Measurements from ENCODE around the gene SHCBP1.
"Not testable (repeated sequence)": the region's sequence is repeated elsewhere in the genome, so short reads cannot be mapped to it uniquely, and the experiment has no call there.

Gene SHCBP1, protein sequence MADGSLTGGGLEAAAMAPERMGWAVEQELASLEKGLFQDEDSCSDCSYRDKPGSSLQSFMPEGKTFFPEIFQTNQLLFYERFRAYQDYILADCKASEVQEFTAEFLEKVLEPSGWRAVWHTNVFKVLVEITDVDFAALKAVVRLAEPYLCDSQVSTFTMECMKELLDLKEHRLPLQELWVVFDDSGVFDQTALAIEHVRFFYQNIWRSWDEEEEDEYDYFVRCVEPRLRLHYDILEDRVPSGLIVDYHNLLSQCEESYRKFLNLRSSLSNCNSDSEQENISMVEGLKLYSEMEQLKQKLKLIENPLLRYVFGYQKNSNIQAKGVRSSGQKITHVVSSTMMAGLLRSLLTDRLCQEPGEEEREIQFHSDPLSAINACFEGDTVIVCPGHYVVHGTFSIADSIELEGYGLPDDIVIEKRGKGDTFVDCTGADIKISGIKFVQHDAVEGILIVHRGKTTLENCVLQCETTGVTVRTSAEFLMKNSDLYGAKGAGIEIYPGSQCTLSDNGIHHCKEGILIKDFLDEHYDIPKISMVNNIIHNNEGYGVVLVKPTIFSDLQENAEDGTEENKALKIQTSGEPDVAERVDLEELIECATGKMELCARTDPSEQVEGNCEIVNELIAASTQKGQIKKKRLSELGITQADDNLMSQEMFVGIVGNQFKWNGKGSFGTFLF

DNA sequence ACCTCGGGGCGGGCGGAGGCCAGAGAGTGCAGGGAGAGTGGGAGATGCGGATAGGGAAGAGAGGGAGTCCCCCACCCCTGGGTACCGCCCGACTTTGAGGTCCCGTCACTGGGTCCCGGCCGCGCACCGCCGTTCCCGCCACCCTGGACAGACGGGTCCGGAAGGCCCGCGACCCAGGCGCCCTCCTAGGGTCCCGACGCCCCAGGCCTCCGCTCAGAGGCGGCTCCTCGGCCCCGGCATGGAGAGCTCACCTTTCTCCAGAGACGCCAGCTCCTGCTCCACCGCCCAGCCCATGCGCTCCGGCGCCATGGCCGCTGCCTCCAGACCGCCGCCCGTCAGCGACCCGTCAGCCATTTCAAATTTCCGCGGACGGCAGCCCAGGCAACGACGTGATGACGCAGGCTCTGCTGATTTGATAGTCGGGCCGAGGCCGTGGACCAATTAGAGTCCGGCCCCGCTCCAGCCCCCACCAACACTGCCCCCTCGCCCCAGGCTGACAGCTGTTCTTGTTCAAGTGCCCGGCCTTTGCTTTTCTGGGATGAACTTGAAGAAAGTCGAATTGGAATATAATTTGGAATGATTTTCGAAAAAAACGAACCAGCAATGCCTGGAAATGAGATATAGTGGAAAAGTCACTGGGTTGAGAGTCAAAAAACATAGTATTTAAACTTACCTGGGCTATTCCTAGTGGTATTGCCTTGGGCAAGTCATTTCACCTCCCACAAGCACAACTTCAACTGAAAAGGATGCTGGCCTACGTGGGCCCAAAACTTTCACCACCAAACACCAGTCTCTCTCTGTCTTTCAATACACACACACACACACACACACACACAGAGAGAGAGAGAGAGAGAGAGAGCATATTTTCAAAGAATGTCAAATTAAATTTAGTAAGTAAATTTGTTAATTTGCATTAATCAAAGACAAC is at the start of gene SHCBP1:
TSS of gene SHCBP1 (minus strand) at position 374 of the 928 bp plus-strand sequence. CDS start at position 354, 20 bp downstream.
- peak; percentile 74 for DNase-seq

DNA sequence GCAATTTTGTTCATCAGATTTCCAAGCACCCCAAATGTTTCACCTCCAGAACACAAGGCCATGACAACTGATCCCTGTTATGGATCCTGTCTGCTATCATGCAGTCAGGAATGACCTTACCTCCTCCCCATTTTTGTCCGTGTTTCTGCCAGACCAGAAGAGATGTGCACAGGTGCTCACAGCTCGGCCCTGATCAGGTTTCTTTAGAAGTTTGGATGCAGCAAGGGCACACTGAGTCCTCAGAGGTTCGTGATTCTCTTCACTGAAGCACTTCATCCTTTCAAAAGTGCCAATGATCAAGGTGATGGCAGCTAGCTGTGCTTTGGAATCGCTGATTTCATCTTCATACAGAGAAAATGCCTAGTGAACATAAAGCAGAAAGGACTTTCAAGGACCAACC is 40.9 kb upstream of the SHCBP1 start:
- DNase-seq: no peak

DNA sequence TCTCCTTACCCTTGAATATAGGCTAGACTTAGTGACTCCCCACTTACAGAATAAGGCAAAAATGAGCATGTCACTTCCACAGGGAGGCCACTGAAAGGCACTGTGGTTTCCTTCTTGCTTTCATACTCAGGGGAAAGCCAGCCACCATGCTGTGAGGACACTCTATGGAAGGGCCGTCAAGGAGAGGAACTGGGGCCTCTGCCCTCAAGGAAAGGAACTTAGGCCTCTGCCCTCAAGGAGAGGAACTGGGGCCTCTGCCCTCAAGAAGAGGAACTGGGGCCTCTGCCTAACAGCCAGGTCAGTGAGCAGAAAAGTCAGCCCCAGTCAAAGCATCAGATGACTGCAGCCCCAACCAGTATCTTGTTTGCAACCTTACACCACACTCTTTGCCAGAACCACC is 37.7 kb upstream of the SHCBP1 start:
- DNase-seq: peak; percentile 34

DNA sequence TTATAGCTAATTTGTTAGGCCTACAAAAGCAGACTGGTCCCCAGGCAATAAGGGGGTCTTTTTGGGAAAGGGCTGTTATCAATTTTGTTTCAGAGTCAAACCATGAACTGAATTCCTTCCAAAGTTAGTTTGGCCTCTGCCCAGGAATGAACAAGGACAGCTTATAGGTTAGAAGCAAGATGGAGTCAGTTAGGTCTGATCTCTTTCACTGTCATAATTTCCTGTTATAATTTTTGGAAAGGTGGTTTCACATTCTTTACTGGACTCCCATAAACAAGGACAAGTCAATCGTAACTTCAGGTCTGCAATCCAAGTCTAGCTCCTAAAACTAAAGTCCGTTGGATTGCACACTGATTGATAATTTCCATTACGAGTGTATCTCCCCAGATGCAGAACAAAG is 30.1 kb upstream of the SHCBP1 start:
- DNase-seq: no peak

DNA sequence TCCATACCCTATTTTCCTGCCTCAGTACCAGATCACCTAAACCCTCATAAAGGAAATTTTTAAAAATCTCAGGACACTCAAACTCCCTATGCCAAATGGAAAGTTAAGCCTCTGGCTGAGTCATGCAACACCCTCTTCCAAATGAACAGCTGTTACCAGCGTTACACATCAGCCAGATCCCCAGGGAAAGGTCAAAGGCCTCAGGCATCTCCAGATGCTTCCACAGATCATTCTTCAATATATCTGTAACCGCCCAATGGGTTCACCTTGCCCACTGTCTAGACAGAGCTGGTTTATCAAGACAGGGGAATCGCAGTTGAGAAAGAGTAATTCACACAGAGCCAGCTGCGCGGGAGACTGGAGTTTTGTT is 29.1 kb upstream of the SHCBP1 start:
- DNase-seq: no peak

DNA sequence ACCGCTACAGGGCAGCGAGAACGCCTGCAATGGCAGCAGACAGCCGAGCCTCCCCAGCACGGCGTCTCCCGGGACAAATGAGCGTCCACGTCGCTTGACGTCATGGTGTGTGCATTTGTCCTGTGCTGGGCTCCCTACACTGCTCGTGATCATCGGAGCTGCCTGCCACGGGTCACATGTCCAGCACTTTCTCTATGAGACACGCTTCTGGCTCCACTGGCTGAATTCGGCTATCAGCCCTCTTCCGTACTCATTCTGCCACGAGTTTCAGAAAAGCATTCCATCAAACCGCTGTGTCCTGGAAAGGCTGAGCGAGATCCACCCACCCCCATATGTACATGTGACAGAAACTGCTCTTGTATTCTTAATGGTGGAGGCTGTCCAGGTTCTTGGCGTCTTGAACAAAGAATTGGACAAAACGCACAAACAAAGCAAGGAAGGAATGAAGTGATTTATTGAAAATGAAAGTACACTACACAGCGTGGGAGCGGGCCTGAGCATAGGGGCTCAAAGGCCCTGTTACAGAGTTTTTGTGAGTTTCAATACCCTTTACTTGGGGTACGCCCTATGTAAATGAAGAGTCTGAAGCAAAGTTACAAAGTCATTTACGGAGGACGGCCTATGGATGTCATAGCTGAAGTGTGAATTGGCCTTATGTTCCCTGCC is 28.5 kb upstream of the SHCBP1 start:
- no peak for DNase-seq

DNA sequence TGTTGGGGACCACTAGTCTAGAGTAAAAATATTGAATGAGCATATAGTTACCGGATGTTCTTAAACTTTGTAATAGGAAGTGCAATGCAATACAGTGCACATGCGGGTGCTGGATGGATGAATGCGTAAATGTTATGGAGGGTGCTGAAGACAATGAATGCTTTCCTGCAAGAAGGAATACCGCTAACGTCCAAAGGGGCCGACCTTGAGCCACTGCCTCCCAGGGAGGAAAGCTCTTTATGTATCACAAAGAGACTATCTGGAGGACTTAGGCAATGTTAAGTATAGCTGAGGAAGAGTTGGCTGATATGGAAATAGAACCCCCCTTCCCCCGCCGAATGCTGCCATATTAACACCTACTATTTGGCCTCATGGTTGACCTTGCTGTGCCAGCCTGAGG is 27.5 kb upstream of the SHCBP1 start:
- DNase-seq: no peak

DNA sequence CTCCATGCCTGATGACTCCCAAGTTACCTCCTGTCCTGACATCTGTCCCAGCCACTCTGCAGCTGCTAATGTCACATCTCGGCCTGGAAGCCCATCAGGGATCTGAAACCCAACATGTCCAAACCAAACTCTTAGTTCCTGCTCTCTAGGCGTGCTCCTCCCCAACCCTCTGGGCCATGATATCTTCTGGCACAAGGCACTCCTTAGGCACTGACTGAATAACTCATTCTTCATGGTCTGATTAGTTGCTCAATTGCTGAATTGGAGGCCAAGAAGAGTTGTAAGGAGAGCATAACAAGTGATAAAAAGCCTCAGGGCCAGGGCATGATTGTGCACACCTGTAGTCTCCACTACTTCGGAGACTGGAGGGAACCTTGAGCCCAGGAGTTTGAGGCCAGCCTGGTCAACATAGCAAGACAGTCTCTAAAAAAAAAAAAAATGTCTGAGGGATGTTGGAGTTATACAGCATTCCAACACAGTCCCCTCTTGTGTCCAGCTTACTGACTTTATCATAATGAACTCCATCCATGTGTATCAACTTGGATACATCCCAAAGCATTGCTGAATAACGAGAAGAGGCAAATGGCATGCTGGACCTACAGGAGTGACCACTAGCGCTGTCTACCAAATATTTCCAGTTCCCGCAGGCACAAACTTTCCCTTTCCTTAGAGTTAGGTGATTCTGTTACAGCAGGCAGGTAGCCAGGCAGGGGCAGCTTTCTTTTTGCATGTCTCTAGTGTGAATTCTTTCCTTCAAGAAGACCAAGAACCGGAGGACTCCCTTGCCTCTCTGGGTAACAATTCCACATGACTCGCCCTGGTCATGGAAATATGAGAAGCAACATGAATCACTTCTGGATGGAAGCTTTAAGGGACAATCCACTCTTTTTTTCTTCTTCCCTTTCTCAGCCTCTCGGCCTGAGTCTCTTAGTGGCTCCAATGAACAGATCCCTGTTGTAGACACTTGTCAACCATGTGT is 18.1 kb upstream of the SHCBP1 start:
- DNase-seq: no peak

DNA sequence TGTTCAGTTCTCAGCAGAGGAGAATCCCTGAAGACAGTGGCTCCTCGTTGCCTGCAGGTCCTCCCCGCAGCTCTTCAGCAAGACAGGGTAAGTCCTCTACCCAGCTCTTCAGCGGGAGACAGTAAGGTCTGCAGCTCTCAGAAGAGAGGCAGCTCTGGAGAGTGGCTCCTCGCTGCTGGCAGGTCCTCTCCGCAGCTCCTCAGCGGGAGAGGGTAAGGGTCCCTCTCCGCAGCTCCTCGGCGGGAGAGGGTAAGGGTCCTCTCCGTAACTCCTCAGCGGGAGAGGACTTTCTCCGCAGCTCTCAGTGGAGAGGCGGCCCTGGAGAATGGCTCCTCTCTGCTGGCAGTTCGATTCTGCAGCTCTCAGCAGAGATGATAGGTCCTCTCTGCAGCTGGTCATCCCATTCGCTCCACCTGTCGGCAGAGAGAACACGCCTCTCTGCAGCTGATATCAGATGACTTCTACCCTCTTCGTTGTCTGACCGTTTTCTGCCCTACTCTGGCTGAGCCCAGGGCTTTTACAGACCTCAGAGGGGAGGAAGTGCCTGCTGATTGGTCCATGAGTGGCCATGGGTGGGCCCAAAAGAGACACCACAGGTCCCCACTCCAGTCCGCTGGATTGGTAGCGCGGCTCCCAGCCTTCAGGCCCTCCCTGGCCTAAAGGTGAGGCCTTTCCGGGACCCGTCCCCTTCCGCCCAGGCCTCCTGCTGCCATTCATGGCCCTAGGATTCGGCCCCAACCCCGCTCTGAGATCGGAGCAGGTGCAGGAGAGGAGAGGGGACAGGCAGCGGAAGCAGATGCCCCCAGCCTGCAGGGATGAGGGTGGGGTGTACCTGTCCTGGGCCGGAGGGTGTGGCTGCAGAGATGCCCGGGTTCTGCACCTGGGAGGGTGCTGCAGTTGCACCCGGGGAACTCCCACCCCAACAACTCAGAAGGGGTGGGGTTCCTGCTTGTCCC is 11.9 kb upstream of the SHCBP1 start:
- no peak for DNase-seq

DNA sequence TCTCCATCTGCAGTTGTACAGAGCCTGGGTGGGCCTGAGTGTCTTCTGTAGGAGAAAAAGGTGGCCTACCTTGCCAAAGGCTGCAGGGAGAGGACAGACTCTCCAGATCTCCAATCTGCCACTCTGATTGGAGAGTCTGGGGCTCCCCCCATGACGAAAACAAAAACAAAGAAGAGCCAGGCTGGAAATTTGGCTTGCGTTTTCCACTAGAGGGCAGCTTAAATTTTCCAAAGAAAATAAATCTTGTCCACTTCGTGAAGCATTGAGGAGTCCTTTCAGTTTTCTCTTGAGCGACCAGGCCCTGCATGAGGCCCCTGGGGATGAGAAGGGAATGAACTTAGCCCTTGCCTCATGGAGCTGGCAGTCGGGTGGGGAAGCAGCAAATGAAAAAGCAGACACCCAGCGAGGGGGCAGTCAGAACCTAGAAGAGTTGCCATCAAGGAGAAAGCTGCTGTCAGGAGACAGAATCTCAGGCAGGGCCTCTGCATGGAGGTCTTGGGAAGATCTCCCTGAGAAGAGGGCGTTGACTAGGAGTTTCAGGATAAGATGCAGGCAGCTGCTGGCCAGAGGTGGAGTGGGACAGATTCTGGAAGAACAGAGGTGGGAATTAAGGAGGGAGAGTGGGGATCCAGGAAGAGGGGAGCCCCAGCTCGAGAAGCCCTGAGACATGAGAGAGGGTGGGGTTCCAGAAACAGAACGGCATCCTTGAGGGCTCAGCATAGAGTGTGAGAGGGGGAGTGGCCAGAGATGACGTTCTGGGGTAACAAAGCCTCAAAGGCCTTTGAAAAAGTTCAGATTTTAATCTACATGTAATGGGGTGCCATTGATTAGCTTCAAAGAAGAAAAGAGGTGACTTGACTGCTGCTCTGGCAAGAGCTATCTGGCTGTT is 8.4 kb upstream of the SHCBP1 start:
- no peak for DNase-seq

DNA sequence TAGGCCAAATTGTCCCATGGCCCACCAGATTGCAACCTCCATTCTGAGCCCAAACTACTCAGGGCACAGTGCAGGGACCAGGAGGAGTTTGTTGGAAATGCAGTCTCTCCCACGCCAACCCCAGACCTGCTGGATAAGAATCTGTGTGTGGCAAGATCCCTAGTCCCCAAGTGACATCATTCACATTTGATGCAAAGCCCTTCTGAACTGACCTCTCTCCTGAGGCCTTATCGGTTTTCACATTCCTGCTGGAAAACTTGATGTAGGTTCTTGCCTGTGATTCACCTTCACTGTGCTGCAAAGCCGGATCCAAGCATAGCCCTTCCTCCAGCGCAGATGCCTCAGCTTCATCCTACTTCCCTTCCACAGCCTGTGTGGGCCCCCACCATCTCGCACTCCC is 6.6 kb upstream of the SHCBP1 start:
- no peak for DNase-seq

DNA sequence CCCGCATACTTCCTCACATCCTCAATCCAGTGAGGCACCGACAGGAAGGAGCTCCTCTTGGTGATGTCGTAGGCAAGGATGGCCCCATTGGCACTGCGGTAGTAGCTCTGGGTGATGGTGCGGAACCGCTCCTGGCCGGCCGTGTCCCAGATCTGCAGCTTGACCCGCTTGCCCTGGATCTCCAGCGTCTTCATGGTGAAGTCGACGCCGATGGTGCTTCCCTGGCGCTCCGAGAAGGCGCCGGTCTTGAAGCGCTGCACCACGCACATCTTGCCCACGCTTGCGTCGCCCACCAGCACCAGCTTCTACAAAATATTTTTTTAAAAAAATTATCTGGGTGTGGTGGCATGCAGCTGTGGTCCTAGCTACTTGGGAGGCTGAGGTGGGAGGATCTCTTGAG is 5.5 kb upstream of the SHCBP1 start:
- DNase-seq: not testable (repeated sequence)

DNA sequence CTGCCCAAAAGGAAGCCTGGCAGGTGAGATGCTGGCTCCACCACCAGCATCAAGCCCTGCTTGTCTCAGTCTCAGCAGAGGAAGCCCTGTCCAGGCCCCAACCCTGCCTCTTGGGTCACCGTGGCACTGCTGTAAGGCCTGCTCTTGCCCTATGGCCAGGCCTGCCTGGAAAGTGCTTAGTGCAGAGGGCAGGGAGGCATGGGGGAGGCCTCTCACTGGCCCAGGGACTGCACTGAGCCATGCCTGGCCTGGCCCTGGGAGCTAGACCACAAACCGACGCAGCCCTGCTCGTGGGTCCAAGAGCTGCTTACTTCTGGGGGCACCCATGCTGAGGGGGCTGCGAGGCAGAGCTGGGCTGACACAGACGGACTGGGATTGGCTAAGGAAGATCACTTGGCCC is 3.7 kb upstream of the SHCBP1 start:
- not testable (repeated sequence) for DNase-seq

DNA sequence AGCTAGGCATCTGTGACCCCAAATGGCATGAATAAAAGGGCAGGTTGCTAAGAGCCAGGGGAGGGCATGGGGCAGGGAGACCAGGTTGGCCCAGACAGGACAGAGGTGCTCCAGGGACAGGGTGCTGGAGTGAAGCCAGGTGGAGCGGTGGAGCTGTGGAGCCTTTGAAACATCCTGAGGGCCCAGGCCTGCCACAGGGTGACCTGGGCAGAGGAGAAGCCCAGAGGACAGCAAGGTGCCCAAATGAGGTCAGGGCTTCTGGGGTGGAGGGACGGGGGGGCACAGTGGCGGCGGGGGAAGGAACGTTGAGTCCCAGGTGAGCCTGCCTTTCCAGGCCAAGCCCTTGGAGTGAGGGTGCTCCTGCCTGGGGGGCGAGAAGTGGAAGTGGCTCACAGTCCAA is 2.5 kb upstream of the SHCBP1 start:
- DNase-seq: not testable (repeated sequence)

DNA sequence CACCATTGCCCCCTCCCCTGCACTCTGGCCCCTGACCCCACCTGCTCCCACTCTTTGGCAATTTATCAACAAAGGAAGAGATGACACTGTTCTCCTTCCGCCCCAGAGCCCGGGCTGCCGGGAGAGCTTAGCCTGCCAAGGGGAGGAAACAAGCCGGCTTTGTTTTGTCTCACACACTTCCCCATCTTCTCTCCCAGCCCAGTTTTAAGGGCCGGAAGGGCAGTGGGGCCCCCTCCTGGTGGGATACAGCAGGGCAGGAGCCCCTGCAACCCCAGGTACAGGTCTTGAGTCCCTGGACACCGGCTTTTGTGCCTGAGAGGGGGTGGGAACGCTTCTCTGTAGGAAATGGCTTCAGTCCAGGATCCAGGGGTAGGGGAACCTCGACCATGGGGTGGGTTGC is 2.1 kb upstream of the SHCBP1 start:
- not testable (repeated sequence) for DNase-seq

DNA sequence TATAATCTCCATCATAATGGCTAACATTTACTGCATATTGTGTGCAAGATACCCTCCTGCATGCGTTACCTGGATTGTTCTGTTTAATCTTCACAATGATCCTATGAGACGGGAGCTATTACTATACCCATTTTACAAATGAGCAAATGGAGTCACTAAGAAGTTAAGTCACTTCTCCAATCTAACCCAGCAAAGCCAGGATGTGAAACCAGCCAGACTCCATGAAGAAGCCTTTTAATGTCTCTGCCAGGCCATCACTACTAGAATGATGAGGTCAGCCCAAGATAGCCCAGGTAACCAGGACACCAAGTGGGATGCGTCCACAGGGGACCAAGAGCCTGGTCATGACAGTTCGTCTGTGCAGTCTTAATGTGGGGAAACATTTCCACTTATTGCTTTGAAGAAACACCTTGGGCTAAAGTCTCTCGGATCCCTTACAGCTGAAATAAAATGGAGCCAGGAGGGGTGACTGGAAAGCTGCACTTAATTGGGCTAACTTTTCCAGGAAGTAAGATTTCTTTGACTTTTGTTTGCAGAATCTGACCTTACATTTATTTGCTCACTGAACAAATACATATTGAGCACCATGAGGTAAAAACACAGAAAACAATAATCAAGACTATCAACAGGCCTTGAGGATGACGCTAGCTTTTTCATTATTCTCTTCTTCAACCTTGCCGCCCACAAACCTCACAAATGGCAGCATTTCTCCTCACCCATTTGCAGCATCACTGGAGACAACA is 926 bp upstream of the SHCBP1 start:
- no peak for DNase-seq

DNA sequence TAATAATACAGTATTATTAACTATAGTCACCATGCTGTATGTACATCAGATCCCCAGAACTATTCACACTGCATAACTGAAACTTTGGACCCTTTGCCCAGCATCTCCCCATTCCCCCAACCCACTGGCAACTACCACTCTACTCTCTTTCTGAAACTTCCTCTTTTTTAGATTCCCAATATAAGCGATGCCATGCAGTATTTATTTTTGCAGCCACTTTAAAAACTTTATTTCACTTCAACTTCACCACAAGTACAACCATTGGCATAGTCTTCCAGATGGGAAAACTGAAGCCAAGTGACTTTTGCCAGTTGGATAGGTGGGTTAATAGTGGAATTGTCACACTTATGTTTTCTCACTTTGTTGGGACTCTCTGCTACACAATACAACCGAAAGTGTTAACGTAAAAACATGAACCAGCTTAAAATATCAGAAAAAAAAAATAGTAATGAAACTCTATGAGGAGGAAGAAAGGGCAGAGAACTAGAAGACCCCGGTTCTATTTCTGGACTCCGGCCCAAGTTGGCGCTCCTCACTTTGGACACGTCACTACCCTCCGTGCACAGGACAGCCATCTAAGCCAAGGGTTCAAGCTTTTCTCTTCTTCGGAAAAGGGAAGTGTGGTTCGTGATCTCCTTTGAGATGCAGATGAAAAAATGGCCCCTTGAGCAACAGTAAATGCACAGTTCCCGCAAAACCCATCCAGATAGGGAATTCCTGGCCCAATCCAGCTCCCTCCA is 743 bp downstream of the SHCBP1 start:
- DNase-seq: no peak

DNA sequence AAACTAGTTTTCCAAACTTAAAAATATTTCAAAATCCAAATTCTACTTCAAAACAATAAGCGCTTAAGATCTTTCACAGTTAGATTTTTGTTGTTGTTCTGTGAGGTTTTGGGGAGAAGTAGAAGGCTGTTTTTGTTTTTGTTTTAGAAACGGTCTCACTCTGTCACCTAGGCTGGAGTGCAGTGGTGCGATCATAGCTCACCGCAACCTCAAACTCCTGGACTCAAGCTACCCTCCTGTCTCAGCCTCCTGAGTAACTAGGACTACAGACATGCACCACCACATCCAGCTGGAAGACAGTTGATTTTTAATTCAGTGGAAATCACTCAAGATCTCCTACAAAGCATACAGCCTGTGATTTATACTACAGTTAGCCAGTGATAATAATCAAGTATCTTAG is 2.7 kb downstream of the SHCBP1 start:
- DNase-seq: no peak

All from CD4-positive, alpha-beta T cell treated with Interleukin-10 for 1 hour (primary cell).